HL-60 (cell line): Measurements from ENCODE around the gene PBX1.

Experiments
- DNase-seq, 2 experiments: peaks; one replicate each; pipeline ENCODE4 v3.0.0-alpha.2; 2010 to 2020; ENCODE audit warnings: low read depth in 1 of 2, low spot score in 1 of 2
- H3K27ac ChIP-seq: fragments of 250-450 bp; sonication (Bioruptor Pico); replicated peaks from 2 replicates; pipeline ENCODE4 v1.5.1; 2020; ENCODE audit warnings: mild to moderate bottlenecking, moderate library complexity
- H3K27me3 ChIP-seq: fragments of 250-450 bp; sonication (Bioruptor Pico); 2 replicates; pipeline ENCODE4 v1.5.1; 2021; ENCODE audit warnings: mild to moderate bottlenecking, moderate library complexity; ENCODE audit not compliant: insufficient read depth, poor library complexity, severe bottlenecking
- H3K4me3 ChIP-seq: replicated peaks from 2 replicates; pipeline ENCODE4 v1.5.1; 2011; ENCODE audit warnings: mild to moderate bottlenecking, control low read depth, low read length; ENCODE audit not compliant: insufficient read depth
- CTCF ChIP-seq: IDR thresholded peaks from one replicate; pipeline ENCODE4 v1.5.1; 2011; ENCODE audit warnings: low read length, control low read depth, inconsistent platforms; ENCODE audit not compliant: insufficient read depth
- GABPA ChIP-seq: IDR thresholded peaks from 2 replicates; pipeline ENCODE4 v1.6.1; 2012; ENCODE audit warnings: low read depth
- POLR2AphosphoS5 ChIP-seq: IDR thresholded peaks from 2 replicates; pipeline ENCODE4 v1.6.1; 2012; ENCODE audit warnings: low read depth
- REST ChIP-seq: IDR thresholded peaks from 2 replicates; pipeline ENCODE4 v1.6.1; 2012; ENCODE audit warnings: low read depth; ENCODE audit not compliant: insufficient replicate concordance
- SPI1 ChIP-seq: IDR thresholded peaks from 2 replicates; pipeline ENCODE4 v1.6.1; 2012; ENCODE audit warnings: low read depth, mild to moderate bottlenecking, borderline replicate concordance

PBX1 gene

GRCh38 chr1:164739189-164739588, 180.2 kb downstream of the PBX1 start:
- H3K27ac ChIP-seq: no peak overlapping the region
- DNase-seq: no peak
- H3K27me3 ChIP-seq: no peaks in the 10 kb centered on the region
- no peak overlapping the region for H3K4me3 ChIP-seq
- TF ChIP-seq REST (no peak), GABPA (no peak), CTCF (no peak), SPI1 (no peak), POLR2AphosphoS5 (no peak)

DNA sequence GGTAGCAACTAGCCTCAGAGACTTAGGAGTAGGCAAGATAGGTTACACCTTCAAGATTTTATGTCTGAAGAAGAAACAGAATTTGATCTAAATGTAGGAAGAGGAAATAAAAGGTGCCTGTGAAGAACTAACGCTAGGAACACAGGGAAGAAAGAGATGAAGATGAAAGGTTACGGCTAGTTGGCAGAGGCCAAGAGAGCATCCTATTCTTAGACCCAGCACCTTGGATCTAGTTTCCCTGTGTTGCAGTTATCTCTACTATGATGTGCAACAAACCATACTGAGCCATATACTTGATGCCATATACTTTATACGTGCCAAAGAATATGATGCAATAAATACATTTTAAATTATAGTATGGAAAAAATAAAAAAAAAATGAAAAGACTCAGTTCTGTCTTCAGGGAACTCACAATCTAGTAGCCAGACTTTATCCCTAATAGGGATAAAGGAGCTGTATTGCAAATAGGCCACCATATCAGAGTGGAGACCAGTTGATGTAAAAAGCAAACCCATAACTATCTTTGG, 181.1 kb downstream of the PBX1 start:
- no peak overlapping the region for H3K4me3 ChIP-seq
- DNase-seq: no peak
- H3K27me3 ChIP-seq: no peaks in the 10 kb centered on the region
- H3K27ac ChIP-seq: no peak overlapping the region
- TF ChIP-seq SPI1 (no peak), CTCF (no peak), GABPA (no peak), REST (no peak), POLR2AphosphoS5 (no peak)

DNA sequence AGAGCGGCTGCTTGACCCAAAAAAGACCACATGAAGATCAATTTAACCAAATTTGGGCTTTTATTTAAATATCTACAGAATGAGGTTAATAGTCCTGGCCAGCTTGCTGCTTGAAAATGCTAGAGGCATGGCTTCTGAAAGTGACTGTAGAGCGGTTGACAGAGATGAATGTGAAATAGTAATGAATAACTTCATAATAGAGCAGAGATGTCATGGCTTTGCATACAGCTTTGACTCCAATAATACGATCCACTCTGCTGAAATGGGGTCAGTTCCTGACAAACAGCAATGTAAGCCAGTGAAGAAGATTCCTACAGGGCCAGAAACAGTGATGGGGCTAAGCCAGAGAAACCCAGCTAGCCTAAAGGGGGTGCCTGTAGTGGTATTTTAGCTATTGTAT, 183.8 kb downstream of the PBX1 start:
- no peak for TF ChIP-seq POLR2AphosphoS5
- no peak overlapping the region for H3K4me3 ChIP-seq
- no peak overlapping the region for H3K27ac ChIP-seq
- DNase-seq: no peak
- H3K27me3 ChIP-seq: no peaks in the 10 kb centered on the region

DNA sequence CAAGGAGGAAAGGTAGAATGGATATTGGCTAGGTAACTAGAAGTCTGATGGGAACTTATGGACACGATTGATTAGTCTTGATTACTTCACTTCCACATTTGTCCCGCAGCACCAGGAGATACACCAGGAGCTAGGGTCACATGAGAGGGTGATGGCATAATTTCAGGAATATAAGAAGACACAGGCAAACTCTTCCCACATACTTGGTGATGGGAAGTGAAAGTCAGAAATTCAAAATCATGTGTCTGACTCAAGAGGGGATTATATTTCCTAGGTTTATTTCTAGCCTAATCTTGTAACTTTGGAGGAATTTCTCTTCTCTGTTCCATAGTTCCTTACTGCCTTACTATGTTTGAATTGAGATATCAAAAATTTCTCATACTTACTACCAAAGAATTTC, 185.0 kb downstream of the PBX1 start:
- Histone ChIP-seq H3K4me3 (no peak overlapping the region), H3K27ac (no peak overlapping the region), H3K27me3 (no peaks in the 10 kb centered on the region)
- DNase-seq: no peak
- no peak for TF ChIP-seq POLR2AphosphoS5
- TF ChIP-seq GABPA: no peak
- TF ChIP-seq CTCF: no peak
- no peak for TF ChIP-seq SPI1
- no peak for TF ChIP-seq REST
